NCI-H2107 (cell line): ENCODE data around the gene XYLB.
"Not testable (repeated sequence)": the region's sequence is repeated elsewhere in the genome, so short reads cannot be mapped to it uniquely, and the experiment has no call there.

Experiments used
- DNase-seq: peaks from one replicate; lab custom pipeline; 2025; lab: John Stamatoyannopoulos, UW

XYLB gene

DNA sequence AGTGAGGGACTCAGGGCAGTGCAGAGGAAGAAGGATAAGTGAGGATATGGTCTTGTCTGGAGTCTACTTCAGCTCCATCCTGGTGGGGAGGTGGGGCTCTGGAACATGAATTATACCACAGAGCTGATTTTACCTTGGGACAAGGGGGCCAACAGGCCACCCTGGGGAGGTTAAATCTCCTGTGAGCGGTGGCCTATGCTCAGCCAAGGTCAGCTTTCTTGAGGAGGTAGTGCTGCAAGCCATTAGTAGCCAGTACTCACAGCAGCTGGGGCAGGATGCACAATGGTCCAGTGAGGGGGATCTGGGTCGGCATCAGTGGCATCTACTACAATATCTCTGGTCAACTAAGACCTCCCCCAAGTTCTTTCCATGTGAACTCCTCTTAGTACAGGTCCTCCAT is 49.7 kb downstream of the XYLB start:
- no peak for DNase-seq

DNA sequence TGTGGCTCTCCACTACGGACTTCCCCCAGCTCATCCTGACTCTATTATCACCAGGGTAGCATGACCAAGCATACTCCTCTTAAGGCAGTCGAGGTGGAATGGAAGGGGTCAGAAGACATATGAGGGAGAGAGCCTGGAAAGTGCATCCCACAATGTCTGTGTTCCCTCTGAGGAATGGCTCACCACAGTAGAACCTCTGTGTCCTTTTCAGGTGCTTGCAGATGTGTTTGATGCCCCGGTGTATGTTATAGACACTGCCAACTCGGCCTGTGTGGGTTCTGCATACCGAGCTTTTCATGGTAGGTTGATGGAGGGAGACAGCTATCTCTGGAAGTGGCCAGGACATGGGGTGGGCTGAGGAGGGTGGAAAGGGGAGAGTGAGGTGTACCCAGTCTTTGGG is 50.3 kb downstream of the XYLB start:
- no peak for DNase-seq

DNA sequence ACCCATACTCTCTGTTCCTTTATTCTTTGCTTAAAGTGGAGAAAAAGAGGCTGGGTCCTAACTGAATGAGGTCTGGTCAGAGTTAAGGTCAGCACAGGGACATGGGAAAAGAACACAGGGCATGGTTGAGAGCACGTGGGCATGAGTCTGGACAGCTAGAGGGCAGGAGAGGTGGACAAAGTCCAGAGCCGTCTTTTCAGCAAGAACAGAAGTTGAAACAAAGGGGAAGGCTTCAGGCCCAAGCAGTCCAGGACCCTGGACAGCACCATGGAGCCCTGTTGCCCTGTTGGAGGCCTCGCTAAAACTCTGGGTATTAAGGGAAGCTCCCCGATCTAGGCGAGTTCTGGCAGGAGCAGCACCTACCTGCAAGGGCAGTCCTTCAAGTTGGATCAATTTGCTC is 50.7 kb downstream of the XYLB start:
- no peak for DNase-seq

DNA sequence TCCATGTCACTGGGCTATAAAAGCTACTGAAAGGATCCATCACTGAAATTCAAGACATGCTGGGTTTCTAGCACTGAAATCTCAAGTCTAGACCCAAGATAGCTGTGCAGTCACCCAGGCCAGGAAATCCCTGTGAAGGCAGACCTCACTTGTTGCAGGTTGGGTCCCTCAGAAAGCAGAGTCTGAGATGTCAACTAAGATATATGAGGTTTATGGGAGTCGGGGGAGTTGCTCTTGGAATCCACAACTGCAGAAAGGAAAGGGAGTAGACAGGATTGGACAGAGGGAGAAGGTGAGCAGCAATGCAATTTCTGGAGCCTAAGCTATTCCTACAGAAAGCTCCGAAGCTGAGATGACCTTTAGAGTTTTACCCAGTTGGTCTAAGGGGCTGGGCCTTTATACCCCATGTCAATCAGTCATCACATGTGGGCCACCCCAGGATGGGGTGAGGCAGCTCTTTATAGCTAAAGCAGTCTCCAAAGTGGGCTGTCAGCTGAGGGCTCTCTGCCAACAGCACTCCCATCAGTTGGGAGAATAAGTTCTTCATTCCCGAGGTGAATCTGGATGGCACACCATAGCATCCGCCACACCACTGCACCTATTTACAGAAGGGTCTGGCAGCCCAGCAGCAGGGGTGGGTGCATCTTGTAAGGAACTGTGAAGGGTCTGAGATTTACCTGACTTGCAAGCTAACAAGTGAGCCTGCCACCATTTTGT is 54.8 kb downstream of the XYLB start:
- DNase-seq, result no peak

DNA sequence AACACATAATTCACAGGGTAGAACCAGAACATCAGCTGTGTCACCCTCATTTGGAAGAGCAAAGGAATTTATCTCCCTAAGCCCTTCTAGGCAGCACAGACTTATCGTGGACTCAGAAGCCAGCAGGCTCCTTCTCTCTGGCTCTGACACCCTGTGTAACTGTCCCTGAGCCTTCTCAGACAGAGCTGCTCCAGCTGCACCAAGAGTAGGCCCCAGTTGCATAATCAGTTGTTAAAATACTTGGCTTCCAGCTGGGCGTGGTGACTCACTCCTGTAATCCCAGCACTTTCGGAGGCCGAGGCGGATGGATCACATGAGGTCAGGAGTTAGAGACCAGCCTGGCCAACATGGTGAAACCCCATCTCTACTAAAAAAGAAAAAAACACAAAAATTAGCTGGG is 57.7 kb downstream of the XYLB start:
- no peak for DNase-seq

DNA sequence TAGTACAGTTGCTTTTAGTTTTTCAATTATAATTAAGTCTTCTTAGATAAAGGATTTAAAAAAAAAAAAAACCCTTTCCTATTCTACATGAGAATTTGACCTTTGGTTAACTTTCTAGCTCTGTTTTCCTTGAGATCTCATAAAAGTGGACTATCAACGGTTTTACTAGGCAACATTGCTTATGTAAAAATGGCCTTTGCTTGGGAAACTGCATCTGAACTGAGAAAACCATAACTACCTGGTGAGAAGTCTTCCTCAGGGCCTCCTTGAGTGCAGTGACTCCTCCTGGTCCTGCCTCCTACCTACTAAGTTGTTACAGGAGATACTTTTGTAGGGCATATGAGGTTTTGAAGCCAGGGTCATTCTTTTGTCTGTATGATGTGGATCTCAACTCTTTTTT is 65.0 kb downstream of the XYLB start:
- no peak for DNase-seq

DNA sequence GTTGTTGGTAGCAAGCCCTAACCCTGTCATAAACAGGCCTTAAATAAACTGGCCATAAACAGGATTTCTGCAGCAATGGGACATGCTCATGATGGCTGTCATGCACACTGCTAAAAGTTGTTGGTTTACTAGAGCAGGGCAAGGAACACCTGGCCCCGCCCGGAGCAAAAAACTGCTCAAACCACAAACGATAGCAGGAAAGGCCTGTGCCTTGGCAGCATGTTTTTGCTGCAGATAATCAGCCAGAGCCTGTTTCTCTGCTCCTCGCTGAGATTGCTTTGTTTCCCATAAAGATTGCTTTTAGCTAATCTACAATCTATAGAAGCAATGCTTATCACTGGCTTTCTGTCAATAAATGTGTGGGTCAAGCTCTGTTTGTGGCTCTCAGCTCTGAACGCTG is 74.2 kb downstream of the XYLB start:
- not testable (repeated sequence) for DNase-seq

DNA sequence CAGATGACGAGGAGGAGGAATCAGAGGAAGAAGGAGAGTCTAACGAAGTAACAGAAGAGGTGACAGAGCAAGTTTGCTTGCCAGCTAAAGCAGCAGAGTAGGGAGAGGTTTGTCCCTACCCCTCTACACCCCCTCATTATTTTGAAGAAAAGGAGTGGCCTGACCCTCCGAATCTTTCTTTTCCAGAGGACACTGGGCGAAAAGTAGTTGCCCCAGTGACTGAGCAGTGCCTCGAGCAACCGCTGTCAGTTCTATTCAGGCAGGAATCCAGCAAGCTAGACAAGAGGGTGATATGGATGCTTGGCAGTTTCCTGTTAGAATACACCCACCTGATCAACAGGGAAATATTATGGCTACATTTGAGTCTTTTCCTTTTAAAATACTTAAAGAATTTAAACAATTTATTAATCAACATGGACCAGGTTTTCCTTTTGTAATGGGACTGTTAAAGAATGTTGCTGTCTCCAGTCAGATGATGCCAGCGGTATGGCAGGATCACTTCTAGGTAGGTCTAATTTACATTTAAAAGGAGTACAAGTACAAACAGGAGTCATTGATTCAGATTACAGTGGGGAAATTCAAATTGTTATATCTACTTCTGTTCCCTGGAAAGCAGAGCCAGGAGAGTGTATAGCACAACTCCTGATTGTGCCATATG is 75.2 kb downstream of the XYLB start:
- no peak for DNase-seq

DNA sequence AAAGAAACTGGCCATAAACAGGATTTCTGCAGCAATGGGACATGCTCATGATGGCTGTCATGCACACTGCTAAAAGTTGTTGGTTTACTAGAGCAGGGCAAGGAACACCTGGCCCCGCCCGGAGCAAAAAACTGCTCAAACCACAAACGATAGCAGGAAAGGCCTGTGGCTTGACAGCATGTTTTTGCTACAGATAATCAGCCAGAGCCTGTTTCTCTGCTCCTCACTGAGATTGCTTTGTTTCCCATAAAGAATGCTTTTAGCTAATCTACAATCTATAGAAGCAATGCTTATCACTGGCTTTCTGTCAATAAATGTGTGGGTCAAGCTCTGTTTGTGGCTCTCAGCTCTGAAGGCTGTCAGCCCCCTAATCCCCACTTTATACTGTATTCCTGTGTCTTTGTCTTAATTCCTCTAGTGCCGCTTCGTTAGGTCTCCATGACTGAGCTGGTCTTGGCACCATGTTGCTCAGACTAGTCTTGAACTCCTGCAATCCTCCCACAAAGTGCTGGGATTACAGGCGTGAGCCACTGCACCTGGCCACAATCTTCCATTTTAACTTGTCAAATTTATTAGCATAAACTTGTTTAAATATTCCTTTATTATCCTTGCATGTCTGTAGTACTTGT is 80.3 kb downstream of the XYLB start:
- not testable (repeated sequence) for DNase-seq

DNA sequence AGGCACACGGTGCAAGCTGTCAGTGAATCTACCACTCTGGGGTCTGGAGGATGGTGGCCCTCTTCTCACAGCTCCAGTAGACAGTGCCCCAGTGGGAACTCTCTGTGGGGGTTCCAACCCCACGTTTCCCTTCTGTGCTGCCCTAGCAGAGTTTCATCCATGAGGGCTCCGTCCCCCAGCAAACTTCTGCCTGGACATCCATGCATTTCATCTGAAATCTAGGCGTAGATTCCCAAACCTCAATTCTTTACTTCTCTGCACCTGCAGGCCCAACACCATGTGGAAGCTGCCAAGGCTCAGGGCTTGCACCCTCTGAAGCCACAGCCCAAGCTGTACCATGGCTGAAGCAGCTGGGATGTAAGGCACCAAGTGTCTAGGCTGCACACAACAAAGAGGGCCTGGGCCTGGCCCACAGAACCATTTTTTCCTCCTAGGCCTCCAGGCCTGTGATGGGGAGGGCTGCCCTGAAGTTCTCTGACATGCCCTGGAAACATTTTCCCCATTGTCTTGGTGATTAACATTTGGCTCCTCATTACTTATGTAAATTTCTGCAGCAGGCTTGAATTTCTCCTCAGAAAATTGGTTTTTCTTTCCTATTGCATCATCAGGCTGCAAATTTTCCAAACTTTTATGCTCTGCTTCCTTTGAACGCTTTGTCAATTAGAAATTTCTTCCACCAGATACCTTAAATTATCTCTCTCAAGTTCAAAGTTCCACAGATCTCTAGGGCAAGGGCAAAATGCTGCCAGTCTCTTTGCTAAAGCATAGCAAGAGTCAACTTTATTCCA is 86.5 kb downstream of the XYLB start:
- DNase-seq, result not testable (repeated sequence)

DNA sequence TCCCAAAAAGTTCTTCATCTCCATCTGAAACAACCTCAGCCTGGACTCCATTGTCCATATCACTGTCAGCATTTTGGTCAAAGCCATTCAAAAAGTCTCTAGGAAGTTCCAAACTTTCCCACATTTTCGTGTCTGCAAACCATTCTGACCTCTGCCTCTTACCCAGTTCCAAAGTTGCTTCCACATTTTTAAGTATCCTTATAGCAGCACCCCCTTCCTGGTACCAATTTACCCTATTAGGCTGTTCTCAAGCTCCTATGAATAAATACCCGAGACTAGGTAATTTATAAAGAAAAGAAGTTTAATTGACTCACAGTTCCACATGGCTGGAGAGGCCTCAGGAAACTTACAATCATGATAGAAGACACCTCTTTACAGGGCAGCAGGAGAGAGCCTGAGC is 87.1 kb downstream of the XYLB start:
- not testable (repeated sequence) for DNase-seq

DNA sequence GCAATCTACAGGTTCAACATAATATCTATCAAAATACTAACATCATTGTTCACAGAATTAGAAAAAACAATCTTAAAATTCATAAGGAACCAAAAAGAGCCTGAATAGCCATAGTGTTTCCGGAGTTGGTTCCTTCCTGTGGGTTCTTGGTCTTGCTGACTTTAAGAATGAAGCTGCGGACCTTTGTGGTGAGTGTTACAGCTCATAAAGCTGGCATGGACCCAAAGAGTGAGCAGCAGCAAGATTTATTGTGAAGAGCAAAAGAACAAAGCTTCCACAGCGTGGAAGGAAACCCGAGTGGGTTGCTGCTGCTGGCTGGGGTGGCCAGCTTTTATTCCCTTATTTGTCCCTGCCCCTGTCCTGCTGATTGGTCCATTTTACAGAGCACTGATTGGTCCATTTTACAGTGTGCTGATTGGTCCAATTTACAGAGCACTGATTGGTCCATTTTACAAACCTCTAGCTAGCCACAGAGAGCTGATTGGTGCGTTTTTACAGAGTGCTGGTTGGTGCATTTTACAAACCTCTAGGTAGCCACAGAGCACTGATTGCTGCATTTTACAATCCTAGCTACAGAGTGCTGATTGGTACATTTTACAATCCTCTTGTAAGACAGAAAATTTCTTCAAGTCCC is 92.0 kb downstream of the XYLB start:
- DNase-seq, result not testable (repeated sequence)

DNA sequence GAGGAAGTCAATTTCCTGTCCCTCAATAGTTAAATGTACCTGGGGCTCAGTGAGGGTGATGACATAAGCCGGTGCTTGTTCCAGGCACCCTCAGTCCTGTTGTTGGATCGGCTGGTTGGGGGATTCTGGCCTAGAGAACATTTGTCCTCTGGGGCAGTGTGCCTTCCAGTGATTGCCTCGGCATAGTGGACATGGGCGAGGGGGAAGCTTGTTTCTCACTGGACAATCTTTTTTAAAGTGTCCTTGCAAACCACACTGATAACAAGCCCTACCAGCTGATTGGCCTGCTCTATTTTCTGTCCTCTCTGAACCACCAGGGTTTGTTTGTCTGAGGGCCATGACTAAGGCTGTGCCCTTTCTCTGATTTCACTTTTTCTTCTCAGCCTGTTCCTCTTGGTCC is 96.6 kb downstream of the XYLB start:
- not testable (repeated sequence) for DNase-seq

DNA sequence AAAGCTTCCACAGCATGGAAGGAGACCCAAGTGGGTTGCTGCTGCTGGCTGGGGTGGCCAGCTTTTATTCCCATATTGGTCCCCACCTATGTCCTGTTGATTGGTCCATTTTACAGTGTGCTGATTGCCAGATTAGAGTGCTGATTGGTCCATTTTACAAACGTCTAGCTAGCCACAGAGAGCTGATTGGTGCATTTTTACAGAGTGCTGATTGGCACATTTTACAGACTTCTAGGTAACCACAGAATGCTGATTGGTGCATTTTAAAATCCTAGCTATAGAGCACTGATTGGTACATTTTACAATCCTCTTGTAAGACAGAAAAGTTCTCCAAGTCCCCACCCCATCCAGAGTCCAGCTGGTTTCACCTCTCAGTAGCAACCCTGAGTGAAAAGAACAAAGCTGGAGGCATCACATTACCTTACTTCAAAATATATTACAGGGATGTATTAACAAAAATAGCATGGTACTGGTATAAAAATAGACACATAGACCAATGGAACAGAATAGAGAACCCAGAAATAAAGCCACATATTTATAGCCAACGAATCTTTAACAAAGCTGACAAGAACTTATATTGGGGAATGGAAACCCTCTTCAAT is 99.6 kb downstream of the XYLB start:
- no peak for DNase-seq

DNA sequence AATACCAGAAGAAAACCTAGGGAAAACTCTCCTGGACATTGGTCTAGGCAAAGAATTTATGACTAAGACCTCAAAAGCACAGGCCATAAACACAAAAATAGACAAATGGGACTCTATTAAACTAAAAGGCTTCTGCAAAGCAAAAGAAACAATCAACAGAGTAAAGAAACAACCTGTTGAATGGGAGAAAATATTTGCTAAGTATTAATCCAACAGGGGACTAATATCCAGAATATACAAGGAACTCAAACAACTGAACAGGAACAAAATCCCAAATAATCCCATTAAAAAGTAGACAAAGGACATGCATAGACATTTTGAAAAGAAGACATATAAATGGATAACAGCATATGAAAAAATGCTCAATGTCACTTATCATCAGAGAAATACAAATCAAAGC is 100.2 kb downstream of the XYLB start:
- no peak for DNase-seq

DNA sequence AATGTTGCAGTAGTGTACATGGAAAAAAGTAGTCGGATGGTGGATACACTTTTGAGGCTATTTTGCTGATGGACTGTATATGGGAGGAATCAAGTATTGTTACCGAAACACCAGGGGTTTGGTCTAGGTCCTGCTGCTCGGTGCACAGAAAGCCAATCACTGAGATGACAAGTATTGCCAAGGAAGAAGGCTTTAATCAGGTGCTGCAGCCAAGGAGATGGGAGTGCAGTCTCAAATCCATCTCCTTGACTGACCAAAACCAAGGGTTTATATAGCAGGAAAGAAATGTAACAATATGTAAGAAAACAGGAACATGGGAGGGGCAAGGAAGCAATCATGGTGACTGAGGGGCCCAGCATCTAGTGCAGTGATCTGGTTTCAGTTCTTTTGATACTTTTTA is 104.3 kb downstream of the XYLB start:
- no peak for DNase-seq

DNA sequence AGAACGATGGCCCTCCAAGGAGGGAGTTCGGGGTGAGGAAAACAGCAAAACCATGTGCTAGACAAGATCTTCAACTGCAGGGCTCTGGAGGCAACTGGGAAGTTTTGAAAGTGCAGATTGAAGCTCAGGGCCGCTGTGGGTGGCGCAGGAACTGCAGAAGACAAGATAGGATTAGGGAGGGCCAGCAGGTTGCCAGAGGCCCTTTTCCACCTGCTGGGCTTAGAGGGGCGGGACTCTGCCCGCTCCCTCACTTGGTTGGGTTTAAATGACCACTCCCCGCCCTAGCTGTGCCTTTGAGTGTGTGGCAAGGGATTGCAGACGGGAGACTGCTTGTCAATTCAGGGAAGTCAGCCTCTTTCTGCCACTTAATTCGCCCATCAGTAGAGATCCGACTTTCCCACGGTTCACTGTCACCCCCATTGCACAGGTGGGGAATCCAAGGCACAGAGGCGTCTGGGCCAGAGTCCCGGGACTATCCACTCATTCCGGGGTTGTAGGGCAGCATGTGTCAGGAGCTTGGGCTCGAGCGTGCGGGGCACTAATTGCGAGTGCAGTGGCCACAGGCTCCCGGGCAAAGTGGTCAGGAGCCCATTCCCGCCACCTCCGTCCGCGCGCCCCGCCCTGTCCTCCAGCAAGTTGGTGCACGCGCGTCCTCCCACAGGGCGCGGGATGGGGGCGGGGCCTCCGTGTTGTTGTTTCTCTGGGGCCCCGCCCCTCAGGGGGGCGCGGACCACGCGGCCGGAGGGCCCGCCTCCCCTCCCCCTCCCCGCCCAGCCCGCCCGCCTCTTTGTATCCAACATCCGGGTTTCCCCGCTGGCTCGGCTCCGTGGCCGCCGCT is 106.7 kb downstream of the XYLB start, which contains the start of gene ACVR2B:
TSS of gene ACVR2B (plus strand) at position 816 of the 838 bp plus-strand sequence. CDS start 433 bp downstream, outside the sequence.
- peak; percentile 33 for DNase-seq

DNA sequence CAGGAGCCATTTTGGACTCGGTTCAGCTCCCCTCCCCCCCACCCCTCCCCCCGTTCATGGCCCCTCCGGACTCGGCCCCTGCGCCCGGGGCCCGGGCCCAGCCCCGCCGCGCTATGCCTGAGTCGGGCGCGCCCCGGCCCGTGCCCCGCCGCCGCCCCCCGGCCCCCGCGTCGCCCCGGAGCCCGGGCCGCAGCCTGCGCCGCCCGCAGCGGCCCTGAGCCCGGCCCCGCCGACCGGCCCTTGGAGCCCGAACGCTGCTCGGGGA is 107.3 kb downstream of the XYLB start:
- DNase-seq, result no peak

DNA sequence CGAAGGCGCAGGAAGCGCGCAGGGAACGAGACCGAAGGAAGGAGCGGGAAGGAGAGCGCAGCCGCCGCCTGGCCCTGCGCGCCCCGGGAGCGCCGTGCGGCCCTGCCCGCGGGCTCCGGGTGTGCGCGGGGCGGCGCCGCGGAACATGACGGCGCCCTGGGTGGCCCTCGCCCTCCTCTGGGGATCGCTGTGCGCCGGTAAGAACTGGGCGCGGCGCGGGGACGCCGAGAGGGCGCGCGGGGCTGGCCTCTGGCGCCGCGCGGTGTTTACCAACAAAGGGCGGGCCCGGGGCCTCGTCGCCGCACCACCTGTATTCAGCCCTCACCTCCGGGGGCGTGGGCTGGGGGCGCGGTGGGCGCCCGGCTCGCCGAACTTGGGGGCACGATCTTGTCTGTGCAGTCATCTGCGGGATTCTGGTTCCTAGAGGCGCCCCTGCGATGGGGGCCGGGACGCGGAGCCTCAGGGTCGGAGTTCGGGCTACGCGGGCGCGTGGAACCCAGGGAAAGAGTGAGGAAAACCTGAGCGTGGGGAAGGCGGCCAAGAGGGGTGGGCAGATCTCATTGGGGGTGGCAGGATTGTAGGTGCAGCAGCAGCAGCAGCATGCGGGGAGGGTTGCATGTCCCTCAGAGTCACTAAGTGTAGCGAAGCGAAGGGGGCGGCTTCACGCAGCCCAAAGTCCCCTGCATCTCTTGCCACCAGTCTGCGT is 107.7 kb downstream of the XYLB start:
- no peak for DNase-seq
